H9 (cell line): ENCODE results near the gene BUD13. TPM values are rescaled to one million over a fixed set of nuclear protein-coding genes. Genes with fewer than 3 reads are reported as not detected.

ENCODE experiments used
- DNase-seq: peaks from one replicate; pipeline ENCODE4 v3.0.0-alpha.2; 2017
- H2AFZ ChIP-seq: one replicate; pipeline ENCODE4 v1.6.1; 2013; ENCODE audit warnings: mild to moderate bottlenecking, low read length, control low read depth, moderate library complexity
- H2AK5ac ChIP-seq: 2 replicates; pipeline ENCODE4 v1.6.1; 2013; ENCODE audit warnings: low read length, control low read depth, mixed read lengths; ENCODE audit not compliant: insufficient read length
- H2BK120ac ChIP-seq: one replicate; pipeline ENCODE4 v1.6.1; 2013; ENCODE audit warnings: low read depth, mild to moderate bottlenecking, low read length, control low read depth, inconsistent platforms; ENCODE audit not compliant: poor library complexity, severe bottlenecking
- H2BK12ac ChIP-seq: 2 replicates; pipeline ENCODE4 v1.6.1; 2013; ENCODE audit warnings: low read length, control low read depth, mixed read lengths, low read depth; ENCODE audit not compliant: insufficient read length
- H2BK15ac ChIP-seq: 2 replicates; pipeline ENCODE4 v1.6.1; 2013; ENCODE audit warnings: low read depth, low read length, control low read depth
- H2BK20ac ChIP-seq: one replicate; pipeline ENCODE4 v1.6.1; 2013; ENCODE audit warnings: low read depth, mild to moderate bottlenecking, low read length, control low read depth, inconsistent platforms; ENCODE audit not compliant: poor library complexity, severe bottlenecking
- H2BK5ac ChIP-seq: 2 replicates; pipeline ENCODE4 v1.6.1; 2013; ENCODE audit warnings: low read length, control low read depth, mixed read lengths; ENCODE audit not compliant: insufficient read length
- H3K14ac ChIP-seq: 2 replicates; pipeline ENCODE4 v1.6.1; 2013; ENCODE audit warnings: low read length, control low read depth; ENCODE audit not compliant: insufficient read depth
- H3K18ac ChIP-seq: 2 replicates; pipeline ENCODE4 v1.6.1; 2013; ENCODE audit warnings: low read depth, mild to moderate bottlenecking, mixed read lengths, low read length, control low read depth; ENCODE audit not compliant: insufficient read length
- H3K23ac ChIP-seq: 2 replicates; pipeline ENCODE4 v1.6.1; 2013; ENCODE audit warnings: low read length, control low read depth, mixed read lengths, low read depth; ENCODE audit not compliant: insufficient read length
- H3K23me2 ChIP-seq: 2 replicates; pipeline ENCODE4 v1.6.1; 2013; ENCODE audit warnings: low read depth, mild to moderate bottlenecking, mixed read lengths, low read length, control low read depth; ENCODE audit not compliant: insufficient read length, poor library complexity, severe bottlenecking
- H3K27ac ChIP-seq: 2 replicates; pipeline ENCODE4 v1.5.1; 2013; ENCODE audit warnings: low read length, control low read depth, mixed read lengths, low read depth; ENCODE audit not compliant: insufficient read length
- H3K27me3 ChIP-seq: 2 replicates; pipeline ENCODE4 v1.6.1; 2013; ENCODE audit warnings: low read length, control low read depth, inconsistent platforms; ENCODE audit not compliant: insufficient read depth
- H3K4ac ChIP-seq: 2 replicates; pipeline ENCODE4 v1.6.1; 2013; ENCODE audit warnings: low read depth, mild to moderate bottlenecking, control low read depth, inconsistent platforms, low read length, moderate library complexity
- H3K4me1 ChIP-seq: 2 replicates; pipeline ENCODE4 v1.6.1; 2013; ENCODE audit warnings: low read length, control low read depth, inconsistent platforms; ENCODE audit not compliant: insufficient read depth
- H3K4me2 ChIP-seq: 2 replicates; pipeline ENCODE4 v1.6.1; 2013; ENCODE audit warnings: low read length, control low read depth, mixed read lengths; ENCODE audit not compliant: insufficient read length, insufficient read depth
- H3K56ac ChIP-seq: 2 replicates; pipeline ENCODE4 v1.6.1; 2013; ENCODE audit warnings: low read depth, mild to moderate bottlenecking, mixed read lengths, low read length, control low read depth; ENCODE audit not compliant: insufficient read length
- H3K79me1 ChIP-seq: 2 replicates; pipeline ENCODE4 v1.6.1; 2013; ENCODE audit warnings: low read depth, mild to moderate bottlenecking, moderate library complexity, low read length, control low read depth, inconsistent platforms; ENCODE audit not compliant: insufficient read depth, poor library complexity, severe bottlenecking
- H3K79me2 ChIP-seq: 2 replicates; pipeline ENCODE4 v1.6.1; 2013; ENCODE audit warnings: low read length, control low read depth, inconsistent platforms; ENCODE audit not compliant: insufficient read depth
- H3K9ac ChIP-seq: 2 replicates; pipeline ENCODE4 v1.6.1; 2013; ENCODE audit warnings: low read length, control low read depth, mixed read lengths; ENCODE audit not compliant: insufficient read length; ENCODE audit errors: extremely low read depth
- H3K9me3 ChIP-seq: one replicate; pipeline ENCODE4 v1.6.1; 2013; ENCODE audit warnings: low read depth, low read length, inconsistent platforms; ENCODE audit not compliant: control insufficient read depth
- H3T11ph ChIP-seq: one replicate; pipeline ENCODE4 v1.6.1; 2013; ENCODE audit warnings: mild to moderate bottlenecking, low read length, control low read depth, inconsistent platforms
- H4K20me1 ChIP-seq: one replicate; pipeline ENCODE4 v1.6.1; 2013; ENCODE audit not compliant: control insufficient read depth, insufficient read length, insufficient read depth
- H4K5ac ChIP-seq: 2 replicates; pipeline ENCODE4 v1.6.1; 2013; ENCODE audit warnings: low read depth, mild to moderate bottlenecking, mixed read lengths, low read length, control low read depth; ENCODE audit not compliant: insufficient read length
- H4K8ac ChIP-seq: replicated peaks from 2 replicates; pipeline ENCODE4 v1.6.1; 2013; ENCODE audit warnings: low read length, control low read depth, mixed read lengths, low read depth; ENCODE audit not compliant: insufficient read length
- H4K91ac ChIP-seq: 2 replicates; pipeline ENCODE4 v1.6.1; 2013; ENCODE audit warnings: low read depth, mild to moderate bottlenecking, moderate library complexity, mixed read lengths, low read length, control low read depth; ENCODE audit not compliant: insufficient read length
- H3K27ac Mint-ChIP-seq, 3 experiments: 2 replicates in 2 of 3; 3 replicates in 1 of 3; pipeline ENCODE4 v1.8.0; 2020 to 2021; ENCODE audit warnings: mixed read lengths in 3 of 3, mild to moderate bottlenecking in 1 of 3, moderate library complexity in 1 of 3
- H3K27me3 Mint-ChIP-seq: 2 replicates; pipeline ENCODE4 v1.8.0; 2021; ENCODE audit warnings: low read depth, mild to moderate bottlenecking, moderate library complexity, mixed read lengths
- H3K36me3 Mint-ChIP-seq, 3 experiments: 2 replicates in 2 of 3; 3 replicates in 1 of 3; pipeline ENCODE4 v1.8.0; 2020 to 2021; ENCODE audit warnings: low read depth in 3 of 3, mixed read lengths in 3 of 3; ENCODE audit not compliant: insufficient read depth in 1 of 3
- H3K4me1 Mint-ChIP-seq, 2 experiments: 2 replicates each; pipeline ENCODE4 v1.8.0; 2020; ENCODE audit warnings: mixed read lengths in 2 of 2
- H3K4me3 Mint-ChIP-seq, 2 experiments: 2 replicates in 1 of 2; 3 replicates in 1 of 2; pipeline ENCODE4 v1.8.0; 2020 to 2021; ENCODE audit warnings: mild to moderate bottlenecking in 2 of 2, mixed read lengths in 2 of 2, moderate library complexity in 1 of 2
- H3K9me3 Mint-ChIP-seq, 2 experiments: 2 replicates in 1 of 2; 3 replicates in 1 of 2; pipeline ENCODE4 v1.8.0; 2020; ENCODE audit warnings: mild to moderate bottlenecking in 2 of 2, mixed read lengths in 2 of 2, moderate library complexity in 1 of 2
- CTCF ChIP-seq: fragments of 200-600 bp; sonication (generic); conservative IDR thresholded peaks from 3 replicates; pipeline ENCODE4 v1.8.0; 2021; ENCODE audit warnings: antibody characterized with exemption, mild to moderate bottlenecking
- WGBS: extraction: QIAGEN DNeasy Blood & Tissue Kit; methylation state at CpG from one replicate; pipeline ENCODE4 v1.1.7; 2013; ENCODE audit warnings: missing lambda C conversion rate, low lambda C conversion rate, mixed read lengths; ENCODE audit not compliant: insufficient read length; ENCODE audit errors: extremely low coverage; 5-methylcytosine and 5-hydroxymethylcytosine counted together
- total RNA-seq: library from RNA; stranded (reverse); gene quantifications from 2 replicates; pipeline ENCODE4 v1.2.1, GENCODE V29; 2021

Gene BUD13
- total RNA-seq, 1 experiment from 2014 or later = 30.0 TPM

- no peak overlapping the region for H3K18ac ChIP-seq
- no peak overlapping the region for H2BK15ac ChIP-seq
- H3K27ac Mint-ChIP-seq = no peak overlapping the region
- no peaks in the 10 kb centered on the region for H4K20me1 ChIP-seq
- TF ChIP-seq CTCF = no peak
- H3K14ac ChIP-seq = no peak overlapping the region
- no peak overlapping the region for H2AK5ac ChIP-seq
- peaks cover 13% of the 10 kb centered on the region for H3K23me2 ChIP-seq
- no peak overlapping the region for H2BK12ac ChIP-seq
- no peak overlapping the region for H4K8ac ChIP-seq
- H2AFZ ChIP-seq = no peak overlapping the region
- no peak overlapping the region for H4K5ac ChIP-seq
- H2BK20ac ChIP-seq = no peak overlapping the region
- peaks cover 21 to 32% of the 10 kb centered on the region in 2 experiments for H3K4me1 Mint-ChIP-seq
- WGBS = no CpG with 5 or more reads among the region's 53 CpGs
- peaks cover 7 to 20% (median 19%) of the 10 kb centered on the region in 3 experiments for H3K36me3 Mint-ChIP-seq
- no peak overlapping the region for H2BK5ac ChIP-seq
- no peak overlapping the region for H3K4ac ChIP-seq
- peaks cover 5% of the 10 kb centered on the region for H3K79me1 ChIP-seq
- H3K79me2 ChIP-seq = peaks cover 2% of the 10 kb centered on the region; the same call in 1 of the 2 replicates
- no peak for DNase-seq
- no peaks in the 10 kb centered on the region for H3K9me3 Mint-ChIP-seq
- no peaks in the 10 kb centered on the region; the same call in 1 of the 2 replicates for H3K27me3 ChIP-seq
- H3K4me3 Mint-ChIP-seq = no peak overlapping the region; a peak in 1 of 5 replicates
- H3K27me3 Mint-ChIP-seq = peaks cover 22% of the 10 kb centered on the region
- no peak overlapping the region for H3K27ac ChIP-seq
- H2BK120ac ChIP-seq = no peak overlapping the region
- H4K91ac ChIP-seq = no peak overlapping the region
- H3K4me2 ChIP-seq = no peak overlapping the region
- H3K56ac ChIP-seq = no peak overlapping the region
- no peaks in the 10 kb centered on the region; the same call in 1 of the 2 replicates for H3K4me1 ChIP-seq
- H3T11ph ChIP-seq = no peak overlapping the region
- H3K9me3 ChIP-seq = no peaks in the 10 kb centered on the region
- H3K9ac ChIP-seq = no peak overlapping the region
- H3K23ac ChIP-seq = no peak overlapping the region
Observed at GRCh38 chr11:116790167-116791001, 17.6 kb upstream of the BUD13 start.
